HEK293 (cell line): ENCODE measurements around the gene VIPR2.

Source experiments
- CTCF ChIP-seq: fragments of 450-650 bp; formaldehyde crosslinking; IDR thresholded peaks from 2 replicates; pipeline ENCODE4 v1.5.1; 2016; ENCODE audit warnings: missing biosample characterization, missing genetic modification characterization
- ZBTB21 ChIP-seq: fragments of 450-650 bp; formaldehyde crosslinking; IDR thresholded peaks from 2 replicates; pipeline ENCODE4 v1.5.1; 2017; ENCODE audit warnings: missing biosample characterization, missing genetic modification characterization
- ZBTB49 ChIP-seq: fragments of 450-650 bp; formaldehyde crosslinking; IDR thresholded peaks from 2 replicates; pipeline ENCODE4 v1.5.1; 2016; ENCODE audit warnings: missing biosample characterization, missing genetic modification characterization, low read depth
- ZNF324 ChIP-seq: fragments of 450-650 bp; formaldehyde crosslinking; IDR thresholded peaks from 2 replicates; pipeline ENCODE4 v1.5.1; 2016; ENCODE audit warnings: missing biosample characterization, missing genetic modification characterization

GRCh38 chr7:159039716-159040115 is 105.0 kb downstream of the VIPR2 start:
- TF ChIP-seq ZBTB49 (tag by site-specific recombination) (no peak), ZNF324 (no peak), CTCF (tag by site-specific recombination) (no peak), ZBTB21 (tag by site-specific recombination) (no peak)
